ENCODE data around the gene KRTAP12-2. TPM values are rescaled to one million over a fixed set of nuclear protein-coding genes. Genes with fewer than 3 reads are reported as not detected.

KRTAP12-2 gene
- total and polyA plus RNA-seq, 9 donors, result not detected

DNA sequence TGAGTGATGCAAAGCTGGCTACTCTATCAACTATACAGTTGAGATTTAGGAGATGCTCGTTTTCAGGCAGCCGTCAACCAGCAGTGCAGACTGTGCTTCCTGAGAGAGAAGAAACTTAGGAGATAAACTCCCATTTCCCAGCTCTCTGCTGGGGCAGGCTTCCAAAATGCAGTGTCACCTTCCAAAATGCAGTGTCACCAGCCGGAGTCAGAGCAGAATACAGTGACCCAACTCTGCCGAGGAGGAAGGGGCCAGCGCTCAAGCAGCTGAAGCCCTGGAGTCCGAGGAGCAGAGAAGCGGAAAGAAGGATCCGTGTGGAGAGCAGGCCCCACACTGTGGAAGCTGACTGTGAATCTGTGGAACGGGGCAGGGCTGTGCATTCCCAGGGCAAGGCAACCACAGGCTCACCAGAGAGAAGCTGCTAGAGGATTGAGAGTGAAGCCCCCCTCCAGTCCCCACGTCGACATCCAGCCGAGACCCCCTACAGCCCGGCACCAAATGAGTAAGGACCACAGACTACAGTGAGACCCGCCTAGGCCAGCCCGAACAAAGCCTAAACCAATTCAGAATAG lies 15.9 kb upstream of the KRTAP12-2 start:
- H3K9me3 ChIP-seq, result no peaks in the 10 kb centered on the region
- no peak overlapping the region for H3K27ac ChIP-seq
- intact Hi-C loops (cut with DNase I), result no loop called here
- WGBS, 3 donors, result 76 to 82% (median 76%) methylated on average over 15 of the region's 15 CpGs
- no peaks in the 10 kb centered on the region for H3K36me3 ChIP-seq
- H3K4me3 ChIP-seq, result no peak overlapping the region
- H3K4me1 ChIP-seq (ENCODE audit: insufficient read depth), result no peaks in the 10 kb centered on the region
- DNase-seq, result no peak
- no peak for TF ChIP-seq POLR2A (IDR thresholded peaks at IDR 0.05)
- no peaks in the 10 kb centered on the region for H3K27me3 ChIP-seq

DNA sequence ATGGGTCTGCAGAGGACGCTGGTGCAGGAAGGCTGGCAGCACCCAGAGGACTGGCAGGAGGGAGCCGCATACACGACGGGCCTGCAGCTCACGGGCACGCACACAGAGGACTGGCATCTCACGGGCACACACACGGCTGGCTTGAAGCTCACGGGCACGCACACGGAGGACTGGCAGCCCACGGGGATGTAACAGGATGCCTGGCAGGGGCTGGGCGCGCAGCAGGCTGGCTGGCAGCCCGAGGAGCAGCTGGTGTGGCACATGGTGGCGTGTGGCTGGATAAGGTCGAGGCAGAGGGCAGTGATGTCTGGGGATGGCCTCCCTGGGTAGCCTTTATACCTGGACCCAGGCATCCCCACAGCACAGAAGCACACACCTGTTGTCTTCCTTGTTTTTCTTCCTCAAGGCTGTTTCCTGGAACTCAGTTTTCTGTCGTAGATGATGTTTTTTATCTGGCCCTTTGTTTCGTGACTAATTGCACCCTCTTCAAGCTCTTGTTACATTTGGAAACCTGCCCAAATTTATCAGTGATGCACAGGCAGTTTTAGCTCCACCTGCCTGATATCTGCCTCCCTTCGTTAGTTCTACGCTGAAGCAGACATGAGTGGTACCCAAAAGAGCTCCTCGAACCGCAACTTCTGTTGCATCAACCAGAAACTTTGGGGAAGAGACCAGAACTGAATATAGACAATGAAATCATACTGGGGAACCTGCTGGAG lies 15.3 kb upstream of the KRTAP12-2 start, which contains the start of gene KRTAP12-1:
TSS of gene KRTAP12-1 (minus strand) at position 303 of the 719 bp plus-strand sequence. CDS start at position 263, 40 bp downstream.
- no peak within 1 kb of the TSS for H3K4me3 ChIP-seq
- DNase-seq, result no peak
- TF ChIP-seq POLR2A (IDR thresholded peaks at IDR 0.05) (no peak), EP300 (IDR thresholded peaks at IDR 0.05) (no peak)
- TF ChIP-seq, protein P1, sequence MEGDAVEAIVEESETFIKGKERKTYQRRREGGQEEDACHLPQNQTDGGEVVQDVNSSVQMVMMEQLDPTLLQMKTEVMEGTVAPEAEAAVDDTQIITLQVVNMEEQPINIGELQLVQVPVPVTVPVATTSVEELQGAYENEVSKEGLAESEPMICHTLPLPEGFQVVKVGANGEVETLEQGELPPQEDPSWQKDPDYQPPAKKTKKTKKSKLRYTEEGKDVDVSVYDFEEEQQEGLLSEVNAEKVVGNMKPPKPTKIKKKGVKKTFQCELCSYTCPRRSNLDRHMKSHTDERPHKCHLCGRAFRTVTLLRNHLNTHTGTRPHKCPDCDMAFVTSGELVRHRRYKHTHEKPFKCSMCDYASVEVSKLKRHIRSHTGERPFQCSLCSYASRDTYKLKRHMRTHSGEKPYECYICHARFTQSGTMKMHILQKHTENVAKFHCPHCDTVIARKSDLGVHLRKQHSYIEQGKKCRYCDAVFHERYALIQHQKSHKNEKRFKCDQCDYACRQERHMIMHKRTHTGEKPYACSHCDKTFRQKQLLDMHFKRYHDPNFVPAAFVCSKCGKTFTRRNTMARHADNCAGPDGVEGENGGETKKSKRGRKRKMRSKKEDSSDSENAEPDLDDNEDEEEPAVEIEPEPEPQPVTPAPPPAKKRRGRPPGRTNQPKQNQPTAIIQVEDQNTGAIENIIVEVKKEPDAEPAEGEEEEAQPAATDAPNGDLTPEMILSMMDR (IDR thresholded peaks at IDR 0.05), result no peak
- intact Hi-C loops (cut with DNase I), result no loop called here
- WGBS, 3 donors, result 63 to 77% (median 71%) methylated on average over 23 of the region's 23 CpGs
- H3K27me3 ChIP-seq, result no peaks in the 10 kb centered on the region
- no peak within 1 kb of the TSS for H3K27ac ChIP-seq
- no peaks in the 10 kb centered on the region for H3K9me3 ChIP-seq
- no peaks in the 10 kb centered on the region for H3K36me3 ChIP-seq
- H3K4me1 ChIP-seq (ENCODE audit: insufficient read depth), result no peaks in the 10 kb centered on the region

DNA sequence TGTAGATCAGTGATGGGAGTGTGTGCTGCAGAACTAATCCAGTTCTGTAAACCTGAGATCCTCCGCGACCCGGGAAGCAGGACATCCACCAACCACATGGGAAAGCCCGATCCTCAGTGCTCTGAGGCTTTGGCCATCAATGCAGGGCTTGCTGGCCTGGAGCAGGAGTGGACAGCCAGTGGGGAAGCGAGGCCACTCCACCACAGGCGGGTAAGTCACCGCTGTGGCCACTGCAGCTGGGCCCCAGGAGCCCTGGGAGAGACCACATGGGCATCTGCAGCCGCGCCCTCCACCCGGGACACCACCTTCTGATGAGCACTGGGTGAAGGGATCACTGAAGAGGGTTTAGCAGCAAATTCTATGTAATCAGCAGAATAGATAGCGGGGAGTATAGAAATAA lies 14.4 kb upstream of the KRTAP12-2 start:
- no peaks in the 10 kb centered on the region for H3K36me3 ChIP-seq
- H3K4me3 ChIP-seq, result no peak overlapping the region
- no peak overlapping the region for H3K27ac ChIP-seq
- TF ChIP-seq EP300 (IDR thresholded peaks at IDR 0.05) (no peak), POLR2A (IDR thresholded peaks at IDR 0.05) (no peak)
- TF ChIP-seq, protein P1 (IDR thresholded peaks at IDR 0.05), result no peak
- no peak for DNase-seq
- H3K9me3 ChIP-seq, result no peaks in the 10 kb centered on the region
- intact Hi-C loops (cut with DNase I), result no loop called here
- WGBS, 3 donors, result 79 to 88% (median 85%) methylated on average over 11 of the region's 11 CpGs
- H3K4me1 ChIP-seq (ENCODE audit: insufficient read depth), result no peaks in the 10 kb centered on the region
- no peaks in the 10 kb centered on the region for H3K27me3 ChIP-seq

DNA sequence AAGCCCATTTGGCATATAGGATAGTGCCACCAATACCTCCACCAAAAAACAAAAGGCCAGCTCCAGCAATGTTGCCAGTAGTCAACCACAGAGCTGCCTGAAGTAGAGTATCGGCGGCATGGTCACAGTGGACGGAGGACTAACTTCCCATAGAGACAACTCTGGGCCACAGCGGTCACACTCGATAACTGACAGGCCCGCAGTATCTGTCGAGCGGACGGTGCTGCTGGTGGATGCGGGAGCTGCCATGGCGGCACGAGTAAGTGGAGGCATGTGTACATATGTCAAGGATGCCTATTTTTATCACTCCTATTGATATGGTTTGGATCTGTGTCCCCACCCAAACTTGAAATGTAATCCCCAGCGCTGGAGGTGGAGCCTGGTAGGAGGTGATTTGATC lies 11.2 kb upstream of the KRTAP12-2 start:
- Histone ChIP-seq H3K4me1 (ENCODE audit: insufficient read depth) (no peaks in the 10 kb centered on the region), H3K27me3 (no peaks in the 10 kb centered on the region), H3K36me3 (no peaks in the 10 kb centered on the region), H3K9me3 (no peaks in the 10 kb centered on the region), H3K4me3 (no peak overlapping the region), H3K27ac (no peak overlapping the region)
- TF ChIP-seq, protein P1 (IDR thresholded peaks at IDR 0.05), result no peak
- TF ChIP-seq EP300 (IDR thresholded peaks at IDR 0.05), result no peak
- TF ChIP-seq POLR2A (IDR thresholded peaks at IDR 0.05), result no peak
- no peak for DNase-seq
- 92 to 93% (median 92%) methylated on average over 13 of the region's 13 CpGs for WGBS, 3 donors
- intact Hi-C loops (cut with DNase I), result no loop called here

DNA sequence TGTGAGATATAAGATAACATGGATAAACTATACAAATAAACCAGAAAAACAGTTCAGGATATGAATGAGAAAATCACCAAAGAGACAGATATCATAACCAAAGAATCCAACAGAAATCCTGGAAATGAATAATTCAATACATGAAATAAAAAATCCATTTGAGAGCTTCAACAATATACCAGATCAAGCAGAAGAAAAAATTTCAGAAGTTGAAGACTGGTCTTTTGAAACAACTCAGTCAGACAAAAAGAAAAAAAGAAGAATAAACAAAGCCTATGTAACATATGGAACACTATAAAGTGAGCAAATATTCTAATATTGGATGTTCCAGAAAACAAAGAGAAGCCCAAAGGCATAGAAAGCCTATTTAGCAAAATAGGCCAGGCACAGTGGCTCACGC lies 5.2 kb upstream of the KRTAP12-2 start:
- Histone ChIP-seq H3K4me3 (no peak overlapping the region), H3K36me3 (no peaks in the 10 kb centered on the region), H3K4me1 (ENCODE audit: insufficient read depth) (no peaks in the 10 kb centered on the region), H3K27me3 (no peaks in the 10 kb centered on the region), H3K9me3 (no peaks in the 10 kb centered on the region), H3K27ac (no peak overlapping the region)
- no peak for DNase-seq
- 90 to 97% (median 96%) methylated on average over 1 of the region's 1 CpG for WGBS, 3 donors
- TF ChIP-seq POLR2A (IDR thresholded peaks at IDR 0.05), result no peak
- no peak for TF ChIP-seq EP300 (IDR thresholded peaks at IDR 0.05)
- TF ChIP-seq, protein P1 (IDR thresholded peaks at IDR 0.05), result no peak
- intact Hi-C loops (cut with DNase I), result no loop called here
